Posterior vena cava (tissue), 2 donors: ENCODE results near the gene ERBB4. TPM values are rescaled to one million over a fixed set of nuclear protein-coding genes. Genes with fewer than 3 reads are reported as not detected.
"Not testable (repeated sequence)": the region's sequence is repeated elsewhere in the genome, so short reads cannot be mapped to it uniquely, and the experiment has no call there.

Experiments used
- DNase-seq: peaks from one replicate; pipeline ENCODE4 v3.0.0-alpha.2; 2020; ENCODE audit warnings: low spot score
- intact Hi-C, 2 donors: fragments of 100-400 bp; cut with DNase I; formaldehyde crosslinking; loops; one replicate each; pipeline versions ENCODE4 v1.14.1 to v1.14.2; 2022 to 2023
- total RNA-seq, 2 donors: library from RNA; stranded (reverse); fragmentation: NEBNext Ultra II Directional; extraction: Animal tissue kit (Norgen Biotek cat#: 25700); gene quantifications; one replicate each; pipeline ENCODE4 v1.2.1, GENCODE V29; 2021
- donor health status: DM: yes; HTN: yes; CAD: no.
- donor health status: DM: yes; HTN: yes; CAD: no.

The ERBB4 gene
- total RNA-seq, 2 donors from 2014 or later: 3.2 to 7.6 TPM

- intact Hi-C loops: no loop called here
- DNase-seq: no peak
Measured at GRCh38 chr2:212531499-212531898, 7.1 kb downstream of the ERBB4 start.

DNA sequence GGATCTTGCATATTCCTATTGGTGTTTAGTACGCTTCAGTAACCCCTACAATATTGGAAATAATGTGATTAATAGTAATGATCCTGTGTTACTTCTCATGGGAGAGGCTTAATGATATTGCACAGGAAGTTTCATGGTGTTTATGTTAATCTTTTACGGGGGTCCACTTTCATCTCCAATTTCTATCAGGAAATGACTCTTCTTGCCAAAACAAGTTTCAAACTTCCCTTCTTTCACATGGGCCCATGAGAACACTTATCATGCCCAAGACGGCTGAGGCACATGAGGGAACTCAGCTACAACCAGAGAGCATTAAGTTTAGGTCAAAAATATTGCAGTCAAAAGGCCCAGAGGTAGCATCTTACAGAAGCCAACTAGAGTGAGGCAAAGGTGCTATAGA lies 7.6 kb downstream of the ERBB4 start:
- no peak for DNase-seq
- intact Hi-C loops: no loop called here

- intact Hi-C loops: no loop called here
- DNase-seq: no peak
Measured at GRCh38 chr2:212530373-212530772, 8.2 kb downstream of the ERBB4 start.

GRCh38 chr2:212528106-212528856 lies 10.3 kb downstream of the ERBB4 start:
- intact Hi-C loops: no loop called here

DNA sequence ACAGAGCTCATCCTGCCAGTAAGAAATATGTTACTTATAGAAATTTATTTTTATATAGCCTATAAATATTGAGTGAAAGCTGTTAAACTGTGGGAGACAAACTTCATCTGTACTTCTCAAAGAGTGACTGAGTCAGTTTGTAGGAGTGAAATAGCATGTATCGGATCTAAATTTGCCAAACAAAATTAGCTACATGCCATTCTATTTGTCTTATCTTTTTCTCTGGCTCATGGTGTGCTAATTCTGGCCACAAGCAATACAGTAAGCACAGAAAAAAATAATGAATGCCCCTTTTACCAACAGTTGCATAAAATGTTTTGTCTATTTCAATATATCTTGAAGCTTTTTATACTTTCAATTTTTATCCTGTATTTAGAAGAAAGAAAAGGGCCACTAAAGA lies 12.5 kb downstream of the ERBB4 start:
- no peak for DNase-seq
- intact Hi-C loops: no loop called here

More at GRCh38 chr2:212528106-212528856, 10.3 kb downstream of the ERBB4 start:
- peak; percentile 76 for DNase-seq

- DNase-seq: no peak
- intact Hi-C loops: no loop called here
Measured at GRCh38 chr2:212523756-212524155, 14.8 kb downstream of the ERBB4 start.

- intact Hi-C loops: no loop called here
Measured at GRCh38 chr2:212520340-212520739, 18.3 kb downstream of the ERBB4 start.

GRCh38 chr2:212517693-212518092 lies 20.9 kb downstream of the ERBB4 start:
- no peak for DNase-seq
- intact Hi-C loops: no loop called here

More at GRCh38 chr2:212520340-212520739, 18.3 kb downstream of the ERBB4 start:
- no peak for DNase-seq

GRCh38 chr2:212505586-212505985 lies 33.0 kb downstream of the ERBB4 start:
- intact Hi-C loops: no loop called here
- no peak for DNase-seq

DNA sequence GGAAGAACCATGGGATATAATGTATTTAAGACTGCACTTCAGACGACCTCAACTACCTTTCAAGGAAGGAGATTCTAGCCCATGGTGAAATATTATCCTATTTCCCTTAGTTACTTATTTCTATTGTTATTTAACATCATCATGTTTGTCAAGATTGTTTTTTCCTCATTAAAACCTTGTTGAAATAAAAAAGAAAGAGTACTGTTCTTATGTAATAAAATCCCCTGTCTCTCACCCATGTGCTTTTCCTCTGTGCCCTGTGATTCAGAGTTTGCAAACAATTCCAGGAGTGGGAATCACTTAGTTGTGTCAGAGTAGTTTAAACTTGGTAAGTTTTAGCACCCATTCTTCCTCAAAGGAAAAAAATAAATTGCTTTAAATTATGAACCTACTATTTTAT lies 43.6 kb downstream of the ERBB4 start:
- DNase-seq: no peak
- intact Hi-C loops: no loop called here

DNA sequence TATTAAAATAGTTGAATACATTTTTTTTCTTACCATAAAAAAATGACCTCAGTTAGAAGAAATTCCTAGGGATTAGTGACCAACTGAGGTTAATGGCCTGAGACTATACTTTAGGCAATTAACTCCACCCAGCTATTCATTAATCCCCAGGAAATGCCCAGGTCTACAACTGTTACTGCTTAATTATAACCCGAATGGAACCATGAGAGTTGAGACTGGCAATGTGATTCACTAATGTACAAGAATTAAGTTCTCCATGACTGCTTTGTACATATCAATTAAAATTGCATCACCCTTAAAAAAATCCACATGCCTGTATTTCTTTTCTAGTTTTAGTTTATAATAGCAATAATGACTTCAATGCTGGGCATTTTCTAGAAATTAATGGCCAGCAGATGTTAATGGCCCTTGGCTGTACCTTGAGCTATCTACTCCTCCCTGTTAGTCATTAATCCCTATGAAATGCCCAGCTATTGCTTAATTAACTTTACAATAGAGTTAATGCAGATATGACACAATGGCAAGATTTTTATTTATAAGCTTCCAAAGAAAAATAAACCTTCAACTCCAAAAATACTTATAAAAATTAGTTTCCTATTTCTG lies 44.1 kb downstream of the ERBB4 start:
- intact Hi-C loops: no loop called here

GRCh38 chr2:212489719-212490346 lies 48.8 kb downstream of the ERBB4 start:
- intact Hi-C loops: no loop called here
- DNase-seq: no peak

More for the DNA sequence above, 44.1 kb downstream of the ERBB4 start:
- no peak for DNase-seq

- DNase-seq: no peak
- intact Hi-C loops: no loop called here
Measured at GRCh38 chr2:212488611-212489010, 50.0 kb downstream of the ERBB4 start.

DNA sequence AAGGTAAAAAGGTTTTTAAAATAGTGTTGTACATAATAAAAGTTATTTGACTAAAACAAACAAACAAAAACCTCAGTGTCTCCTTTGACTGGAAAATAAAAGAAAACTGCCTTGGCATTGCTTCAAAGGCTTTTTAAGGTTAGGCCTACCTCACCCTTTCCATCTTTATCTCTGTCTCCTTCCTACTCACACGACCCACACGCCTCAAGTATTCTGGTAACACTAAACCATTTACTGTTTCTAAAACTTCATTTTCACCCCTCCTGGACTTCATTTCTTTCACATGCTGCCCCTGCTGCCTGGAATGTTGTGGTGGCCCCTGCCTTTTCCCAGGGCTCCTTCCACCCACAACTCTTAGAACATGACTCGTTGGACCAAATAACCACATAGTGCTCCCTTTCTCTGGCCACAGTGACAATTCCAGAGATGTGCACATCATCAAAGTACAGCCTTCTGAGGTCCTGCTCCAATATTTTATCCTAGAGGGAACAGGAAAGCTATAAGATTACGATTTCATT lies 54.0 kb downstream of the ERBB4 start:
- intact Hi-C loops: no loop called here
- no peak for DNase-seq

DNA sequence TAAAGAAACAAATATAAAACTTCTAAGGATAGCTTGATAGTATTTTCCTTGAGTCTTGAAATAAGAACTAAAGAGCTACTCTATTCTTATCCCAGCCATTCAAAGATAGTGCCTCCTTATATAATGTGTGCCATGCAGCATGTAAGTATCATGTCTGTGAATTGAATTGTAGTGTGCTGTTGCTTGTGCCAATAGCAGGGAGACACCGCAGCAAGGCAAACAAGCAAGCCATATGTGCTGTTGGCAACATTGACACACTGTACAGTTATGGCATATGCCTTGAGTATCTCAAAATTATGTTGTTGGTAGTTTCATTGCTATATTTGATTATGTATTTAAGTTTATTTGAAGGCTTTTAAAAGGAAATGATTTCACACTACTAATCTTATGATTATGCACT lies 58.2 kb downstream of the ERBB4 start:
- intact Hi-C loops: no loop called here
- no peak for DNase-seq

- DNase-seq: no peak
- intact Hi-C loops: no loop called here
Measured at GRCh38 chr2:212477571-212477970, 61.0 kb downstream of the ERBB4 start.

DNA sequence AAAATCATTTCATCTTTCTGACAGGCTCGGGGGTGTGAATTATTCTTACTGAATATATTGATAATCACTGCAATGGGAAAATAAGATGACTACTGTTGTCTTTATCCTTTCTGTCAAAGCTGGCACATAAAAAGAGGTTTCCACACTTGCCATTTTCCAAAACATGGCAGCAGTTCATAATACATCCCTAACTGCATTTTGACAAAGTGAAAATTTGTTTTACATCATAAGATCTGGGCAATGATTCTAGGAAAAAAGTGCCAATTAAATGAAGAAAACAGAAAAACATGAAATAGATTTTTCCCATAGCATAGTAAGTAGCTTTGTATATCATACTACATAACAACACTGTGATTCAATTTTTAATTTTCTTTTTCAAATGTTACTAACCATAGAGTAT lies 65.4 kb downstream of the ERBB4 start:
- intact Hi-C loops: no loop called here
- no peak for DNase-seq

DNA sequence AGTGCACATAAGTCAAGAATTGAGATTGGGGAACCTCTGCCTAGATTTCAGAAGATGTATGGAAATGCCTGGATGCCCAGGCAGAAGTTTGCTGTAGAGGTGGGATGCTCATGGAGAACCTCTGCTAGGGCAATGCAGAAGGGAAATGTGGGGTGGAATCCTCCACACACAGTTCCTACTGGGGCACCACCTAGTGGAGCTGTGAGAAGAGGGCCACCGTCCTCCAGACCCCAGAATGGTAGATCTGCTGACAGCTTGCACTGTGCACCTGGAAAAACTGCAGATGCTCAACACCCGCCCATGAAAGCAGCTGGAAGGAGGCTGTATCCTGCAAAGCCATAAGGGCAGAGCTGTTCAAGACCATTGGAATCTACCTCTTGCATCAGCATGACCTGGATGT lies 71.1 kb downstream of the ERBB4 start:
- DNase-seq, intact Hi-C loops: not testable (repeated sequence)

- intact Hi-C loops: no loop called here
- DNase-seq: no peak
Measured at GRCh38 chr2:212465456-212465855, 73.1 kb downstream of the ERBB4 start.

DNA sequence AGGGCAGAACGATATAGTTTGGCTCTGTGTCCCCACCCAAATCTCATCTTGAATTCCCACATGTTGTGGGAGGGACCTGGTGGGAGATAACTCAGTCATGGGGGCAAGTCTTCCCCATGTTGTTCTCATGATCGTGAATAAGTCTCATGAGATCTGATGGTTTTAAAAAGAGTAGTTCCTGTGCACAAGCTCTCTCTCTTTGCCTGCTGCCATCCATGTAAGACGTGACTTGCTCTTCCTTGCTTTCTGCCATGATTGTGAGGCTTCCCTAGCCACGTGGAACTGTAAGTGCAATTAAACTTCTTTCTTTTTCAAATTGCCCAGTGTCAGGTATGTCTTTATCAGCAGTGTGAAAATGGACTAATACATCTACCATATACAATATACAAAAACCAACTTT lies 76.9 kb downstream of the ERBB4 start:
- DNase-seq, intact Hi-C loops: not testable (repeated sequence)
